Posterior cingulate gyrus (tissue), 11 donors: ENCODE results near the gene ACBD6.

ENCODE experiments used
- DNase-seq, 10 donors: peaks; one replicate each; pipeline versions ENCODE4 v3.0.0 to v3.0.0-alpha.2; 2020 to 2021; ENCODE audit warnings: mixed read lengths in 3 of 10
- intact Hi-C: fragments of 100-400 bp; cut with DNase I; formaldehyde crosslinking; loops from one replicate; pipeline ENCODE4 v1.15.1; 2023

ACBD6 gene

DNA sequence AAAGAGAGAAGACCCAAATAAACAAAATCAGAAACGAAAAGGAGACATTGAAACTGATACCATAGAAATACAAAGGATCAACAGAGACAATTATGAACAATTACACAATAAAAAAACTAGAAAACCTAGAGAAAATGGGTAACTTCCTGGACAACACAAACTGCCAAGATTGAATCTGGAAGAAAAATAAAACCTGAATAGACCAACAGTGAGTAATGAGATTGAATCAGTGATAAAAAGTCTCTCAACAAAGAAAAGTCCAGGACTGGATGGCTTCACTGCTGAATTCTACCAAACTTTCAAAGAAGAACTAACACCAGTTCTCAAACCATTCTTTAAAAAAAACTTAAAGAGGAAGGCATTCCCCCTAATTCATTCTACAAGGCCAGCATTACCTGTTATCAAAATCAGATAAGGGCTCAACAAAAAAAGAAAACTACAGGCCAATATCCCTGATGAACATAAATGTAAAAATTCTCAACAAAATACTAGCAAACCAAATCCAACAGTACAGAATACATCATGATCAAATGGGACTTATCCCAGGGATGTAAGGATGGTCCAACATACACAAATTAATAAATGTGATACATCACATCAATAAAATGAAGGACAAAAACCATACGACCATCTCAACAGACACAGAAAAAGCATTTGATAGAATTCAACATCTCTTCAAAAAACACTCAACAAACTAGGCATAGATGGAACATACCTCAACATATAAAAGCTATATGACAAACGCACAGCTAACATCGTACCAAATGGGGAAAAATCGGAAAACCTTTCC is 119.9 kb downstream of the ACBD6 start:
- no peak for DNase-seq
- intact Hi-C loops = no loop called here

DNA sequence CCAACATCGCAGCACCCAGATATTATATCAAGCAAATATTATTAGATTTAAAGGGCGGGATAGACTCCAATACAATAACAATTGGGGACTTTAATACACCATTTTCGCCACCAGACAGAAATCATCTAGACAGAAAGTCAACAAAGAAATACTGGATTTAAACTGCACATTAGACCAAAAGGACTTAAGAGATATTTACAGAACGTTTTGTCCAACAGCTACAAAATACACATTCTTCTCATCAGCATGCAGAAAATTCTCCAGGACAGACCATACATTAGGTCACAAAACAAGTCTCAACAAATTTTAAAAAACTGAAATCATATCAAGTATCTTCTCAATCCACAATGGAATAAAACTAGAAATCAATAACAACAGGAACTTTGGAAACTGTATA is 121.2 kb downstream of the ACBD6 start:
- intact Hi-C loops = no loop called here
- no peak for DNase-seq

DNA sequence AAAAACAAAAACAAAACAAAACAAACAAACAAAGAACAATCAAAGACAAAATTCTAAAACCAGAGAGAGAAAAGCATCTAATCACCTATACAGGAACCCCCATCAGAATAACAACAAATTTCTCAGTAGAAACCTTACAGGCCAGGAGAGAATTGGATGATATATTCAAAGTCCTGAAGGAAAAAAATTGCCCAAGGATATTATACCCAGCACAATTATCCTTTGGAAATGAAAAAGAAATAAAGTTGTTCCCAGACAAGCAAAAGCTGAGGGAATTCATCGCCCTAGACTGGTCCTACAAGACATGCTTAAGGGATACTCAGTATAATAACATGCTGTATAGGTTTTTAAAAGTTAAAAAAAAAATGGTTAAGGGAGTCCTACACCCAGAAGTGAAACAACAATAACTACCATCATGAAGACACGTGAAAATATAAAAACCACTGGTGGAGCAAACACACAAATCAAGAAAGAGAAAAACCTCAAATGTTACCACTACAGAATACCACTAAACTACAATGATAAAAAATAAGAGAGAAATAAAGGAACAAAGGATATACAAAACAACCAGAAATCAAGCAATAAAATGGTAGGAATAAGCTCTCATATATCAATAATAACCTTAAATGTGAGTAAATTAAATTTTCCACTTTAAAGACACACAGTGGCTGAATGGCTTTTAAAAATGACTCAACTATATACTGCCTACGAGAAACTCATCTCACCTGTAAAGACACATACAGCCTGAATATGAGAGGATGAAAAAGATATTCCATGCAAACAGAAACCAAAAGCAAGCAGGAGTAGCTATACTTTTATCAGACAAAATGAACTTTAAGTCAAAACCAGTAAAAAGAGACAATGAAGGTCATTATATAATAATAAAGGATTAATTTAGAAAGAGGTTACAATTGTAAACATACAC is 121.9 kb downstream of the ACBD6 start:
- intact Hi-C loops = no loop called here
- DNase-seq = no peak

DNA sequence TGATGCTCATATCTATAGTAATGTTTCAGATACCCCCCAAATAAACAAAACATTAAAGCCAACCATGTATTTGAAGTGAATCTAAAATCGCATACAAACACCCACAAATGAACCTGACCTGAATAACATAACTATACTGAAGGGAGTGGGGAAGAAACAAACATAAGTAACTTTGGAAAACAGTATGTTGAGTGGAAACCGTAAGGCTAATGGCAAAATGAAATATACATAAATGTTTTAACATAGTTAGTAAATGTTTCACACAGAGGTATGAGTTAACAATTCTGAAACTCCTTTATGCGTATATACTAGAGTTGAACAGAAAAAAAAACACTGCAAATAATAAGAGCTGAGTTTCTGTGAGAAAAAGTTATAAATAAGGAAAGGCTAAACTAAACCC is 125.6 kb downstream of the ACBD6 start:
- intact Hi-C loops = no loop called here

DNA sequence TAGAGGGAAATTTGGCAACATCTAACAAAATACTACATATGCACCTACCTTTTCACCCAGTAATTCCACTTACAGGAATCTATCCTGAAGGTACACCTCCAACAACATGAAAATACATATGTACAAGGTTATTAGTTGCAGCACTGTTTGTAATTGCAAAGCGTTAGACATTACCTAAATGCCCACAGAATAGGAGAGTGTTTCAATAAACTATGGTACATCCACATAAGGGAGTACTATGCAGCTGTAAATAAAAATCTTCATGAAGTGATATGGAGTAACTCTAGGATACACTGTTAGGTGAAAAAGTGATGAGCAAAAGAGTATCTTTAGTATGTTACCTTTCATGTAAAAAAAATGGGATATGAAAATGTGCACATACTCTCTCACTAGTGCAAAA is 126.1 kb downstream of the ACBD6 start:
- no peak for DNase-seq
- intact Hi-C loops = no loop called here

More for the DNA sequence above, 125.6 kb downstream of the ACBD6 start:
- no peak for DNase-seq

DNA sequence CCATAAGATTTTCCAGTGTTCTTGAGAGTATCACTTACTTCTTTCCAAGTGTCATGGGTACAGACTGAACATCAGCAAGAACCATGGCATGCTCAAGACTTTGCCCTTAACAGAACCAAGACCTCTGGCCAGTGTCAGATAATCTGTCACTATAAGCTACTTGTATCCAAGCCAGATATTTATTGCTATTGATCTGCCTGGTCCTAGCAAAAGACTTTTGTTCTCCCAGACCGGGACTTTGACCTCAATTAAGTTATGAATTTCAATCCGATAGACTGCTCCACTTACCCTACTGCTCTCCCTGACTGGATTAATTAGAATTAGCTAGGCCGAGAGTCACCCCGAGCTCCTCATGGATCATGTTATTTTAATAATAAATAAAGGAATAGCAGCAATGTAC is 129.6 kb downstream of the ACBD6 start:
- intact Hi-C loops = no loop called here
- DNase-seq = no peak

DNA sequence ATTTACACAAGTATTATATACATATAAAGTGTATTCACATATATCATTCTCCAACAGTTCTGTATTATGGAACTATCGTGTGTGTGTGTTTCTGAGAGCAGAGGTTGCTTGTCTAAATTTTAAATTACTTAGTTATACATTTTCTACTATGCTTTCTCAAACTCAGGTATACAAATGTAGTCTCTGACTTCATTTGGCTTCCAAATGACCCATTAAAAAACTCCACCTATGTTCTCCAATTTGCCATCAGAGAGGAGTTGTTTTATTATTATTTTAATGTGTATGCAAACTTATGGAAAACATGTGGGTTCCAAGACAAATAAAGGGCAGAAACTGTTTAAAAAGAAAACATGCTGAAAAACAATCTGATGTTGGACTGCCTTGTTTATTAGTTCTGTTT is 131.8 kb downstream of the ACBD6 start:
- intact Hi-C loops = no loop called here
- DNase-seq = no peak

DNA sequence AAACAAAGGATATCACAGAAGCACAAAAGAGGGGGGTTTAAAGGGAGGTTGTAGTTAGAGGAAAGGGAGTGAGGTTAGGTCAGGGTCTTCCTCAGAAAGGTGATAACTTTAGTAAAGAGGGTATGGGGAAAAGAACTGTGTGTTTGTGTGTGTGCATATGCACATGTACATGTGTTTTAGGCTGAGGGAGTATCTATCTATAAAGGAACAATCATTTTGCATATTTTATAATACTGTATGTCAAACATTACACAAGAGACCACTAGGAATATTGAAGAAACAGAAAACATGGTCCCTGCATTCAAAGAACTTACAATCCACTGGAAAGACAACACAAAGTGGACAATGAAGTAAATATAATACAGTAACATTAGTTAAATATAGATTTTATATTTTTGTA is 132.2 kb downstream of the ACBD6 start:
- intact Hi-C loops = no loop called here
- no peak for DNase-seq

DNA sequence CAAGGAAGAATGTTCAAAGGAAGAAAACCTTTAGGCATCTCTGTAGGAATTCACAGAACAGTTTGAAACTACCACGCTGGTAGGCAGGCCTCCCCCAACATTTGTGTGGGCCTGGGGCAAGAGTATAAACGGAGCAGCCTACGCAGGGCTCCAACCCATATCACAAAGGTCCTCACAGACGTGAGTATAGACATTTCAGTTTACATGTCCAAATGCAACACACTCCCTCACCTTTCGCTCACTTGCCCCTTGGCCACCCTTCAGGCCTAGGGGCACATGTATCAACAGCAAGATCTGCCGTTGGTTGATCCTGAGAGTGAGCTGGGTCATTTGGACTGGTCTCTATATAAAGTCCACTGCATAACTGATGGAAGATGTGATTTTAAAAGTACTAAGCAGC is 133.3 kb downstream of the ACBD6 start:
- intact Hi-C loops = no loop called here
- DNase-seq = no peak

DNA sequence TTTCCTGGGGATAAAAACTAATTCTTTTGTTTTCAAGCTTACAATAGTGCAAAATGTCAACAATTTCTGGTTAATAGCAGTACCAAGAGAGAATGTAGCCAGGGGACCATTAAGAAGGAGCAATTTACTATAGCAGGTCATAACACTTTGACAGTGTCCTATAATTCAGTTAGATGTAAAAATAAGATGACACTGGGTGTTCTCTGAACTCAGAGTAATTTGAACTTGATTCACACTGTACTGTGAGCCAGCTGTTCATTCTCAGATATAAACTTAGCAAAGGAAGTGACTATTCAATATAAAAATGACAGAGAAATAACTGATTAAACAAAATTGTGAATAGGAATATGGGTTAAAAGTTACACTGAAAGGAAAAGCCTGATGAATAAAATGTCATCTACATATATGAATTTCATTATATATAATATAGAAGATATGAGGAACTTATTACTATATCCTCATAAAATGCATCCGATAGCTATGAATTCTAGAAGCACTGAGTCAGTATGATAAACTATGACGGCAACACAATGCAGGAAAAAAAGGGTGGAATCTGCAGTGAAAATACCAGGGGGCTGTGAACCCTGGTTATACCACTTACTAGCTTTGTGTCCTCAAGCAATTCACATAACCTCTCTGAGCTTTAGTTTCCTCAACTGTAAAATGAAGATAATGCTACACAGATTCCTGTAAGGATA is 135.9 kb downstream of the ACBD6 start:
- intact Hi-C loops = no loop called here
- DNase-seq = no peak

DNA sequence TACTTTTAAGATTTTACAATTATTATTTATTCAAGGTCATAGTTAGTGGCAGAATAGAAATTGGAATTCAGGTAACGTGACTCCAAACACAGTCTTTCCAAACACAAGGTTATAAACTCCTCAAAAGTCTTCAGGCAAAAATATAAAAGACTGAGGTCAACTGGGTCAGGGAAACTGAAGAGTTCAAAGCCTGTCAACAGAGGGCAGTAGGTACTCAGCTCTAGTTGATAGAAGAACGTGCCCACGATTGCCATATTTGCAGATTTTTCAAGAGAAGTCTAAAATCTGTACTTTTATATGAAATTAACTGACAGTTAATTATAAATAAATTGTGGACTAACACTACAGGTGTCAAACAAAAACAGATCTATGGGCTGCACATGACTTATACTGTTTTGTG is 137.3 kb downstream of the ACBD6 start:
- intact Hi-C loops = no loop called here
- DNase-seq = no peak

DNA sequence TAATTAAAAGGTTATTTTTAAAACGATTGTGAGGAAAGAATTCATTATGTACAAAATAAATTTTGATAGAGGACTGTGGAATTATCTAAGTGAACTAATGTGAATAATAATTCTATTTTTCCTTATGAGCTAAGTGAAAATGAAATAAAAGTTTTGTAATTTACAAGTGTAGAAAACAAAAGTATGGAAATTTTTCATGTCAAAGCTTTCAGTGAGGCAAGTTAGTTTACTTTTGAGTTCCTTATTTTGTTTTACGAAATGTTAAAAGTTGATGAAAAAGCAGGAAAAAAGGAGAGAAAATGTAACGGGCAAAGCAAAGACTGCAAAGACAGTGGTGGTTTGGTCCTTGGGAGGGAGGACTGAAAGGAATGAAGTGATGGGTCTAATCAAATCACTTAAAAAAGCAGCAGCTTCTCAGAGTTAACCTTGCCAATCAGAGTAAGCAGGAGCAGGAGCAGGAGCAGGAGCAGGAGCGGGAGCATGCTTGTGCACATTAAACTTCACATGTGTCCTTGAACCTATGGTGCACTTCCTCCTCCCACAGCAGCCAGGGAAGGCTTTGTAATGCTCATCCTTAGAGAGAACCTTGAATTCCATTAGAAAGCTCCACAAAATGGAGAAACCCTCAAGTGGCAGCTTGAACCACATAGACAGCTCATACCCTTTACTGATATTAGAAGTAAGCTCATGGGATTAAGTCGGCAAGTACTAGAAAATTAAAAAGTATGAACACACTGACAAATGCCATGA is 139.0 kb downstream of the ACBD6 start:
- intact Hi-C loops = no loop called here
- DNase-seq = no peak

DNA sequence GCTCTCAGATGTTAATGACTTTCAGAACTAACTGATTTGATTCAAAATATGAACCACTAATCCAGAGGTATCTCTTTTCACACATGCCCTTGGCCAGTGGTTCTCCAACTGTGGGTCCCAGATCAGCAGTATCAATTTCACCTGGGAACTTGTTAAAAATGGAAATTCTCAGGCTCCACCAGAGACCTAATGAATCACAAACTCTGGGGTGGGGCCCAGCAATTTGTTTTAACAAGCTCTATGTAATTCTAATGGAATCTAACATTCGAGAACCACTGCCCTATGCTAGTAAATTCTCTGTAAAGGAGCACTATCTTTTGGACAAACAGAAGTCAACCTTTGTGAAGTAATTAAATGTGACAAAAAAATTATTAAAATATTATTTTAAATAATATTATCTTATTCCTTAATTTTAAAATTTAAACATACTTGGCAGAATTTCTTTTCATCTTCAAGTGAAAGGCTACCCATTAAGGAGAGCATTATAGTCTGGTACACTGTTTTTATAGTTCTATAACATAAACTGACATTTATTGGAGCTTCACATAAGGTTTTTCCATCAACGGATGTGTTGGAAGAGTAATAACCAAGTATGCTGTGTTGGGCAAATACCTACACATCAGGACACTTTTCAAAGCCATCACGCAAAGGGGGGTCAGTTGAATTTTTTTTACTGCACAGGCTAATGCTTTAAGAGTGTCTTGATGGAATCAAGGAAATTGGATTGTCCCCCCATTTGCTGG is 141.9 kb downstream of the ACBD6 start:
- intact Hi-C loops = no loop called here
- no peak for DNase-seq

DNA sequence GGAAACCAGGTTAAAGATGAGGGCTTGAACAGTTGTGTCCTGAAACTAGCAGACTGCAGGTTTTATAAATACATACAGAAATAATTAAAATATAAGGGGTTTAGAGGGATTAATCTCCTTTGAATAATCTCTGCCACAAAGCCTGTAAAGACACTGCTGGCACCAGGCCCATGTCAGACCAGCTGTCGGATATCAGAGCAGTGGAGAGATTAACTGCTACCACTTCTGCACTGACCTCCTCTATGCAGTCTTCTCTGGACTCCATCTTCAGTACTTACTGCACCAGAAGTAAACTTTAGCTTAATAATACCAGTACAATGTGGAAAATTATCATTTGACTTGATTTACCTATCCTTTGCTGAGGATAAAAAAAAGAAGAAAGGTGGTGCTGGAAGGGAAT is 143.7 kb downstream of the ACBD6 start:
- DNase-seq = peak in 5 of 10 donors; percentile 13 to 46 (median 21)
- intact Hi-C loops = no loop called here

DNA sequence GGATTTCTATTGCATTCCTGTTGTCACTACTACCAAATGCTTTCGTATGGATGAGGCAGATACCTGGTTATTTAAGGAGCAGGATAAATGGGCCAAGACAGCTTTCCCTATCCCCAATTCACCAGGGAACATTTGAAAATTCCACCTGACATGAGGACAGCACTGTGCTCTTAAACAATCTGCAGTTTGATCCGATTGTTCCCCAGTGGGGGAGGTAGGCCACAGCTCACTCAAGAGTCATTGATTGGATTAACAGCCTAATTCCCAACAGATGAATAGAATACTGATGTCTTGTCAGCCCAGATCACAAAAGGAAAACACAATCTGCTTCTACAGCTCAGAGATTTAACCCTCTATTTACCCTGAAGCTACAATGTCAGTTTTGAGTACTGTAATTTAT is 148.4 kb downstream of the ACBD6 start:
- intact Hi-C loops = no loop called here

DNA sequence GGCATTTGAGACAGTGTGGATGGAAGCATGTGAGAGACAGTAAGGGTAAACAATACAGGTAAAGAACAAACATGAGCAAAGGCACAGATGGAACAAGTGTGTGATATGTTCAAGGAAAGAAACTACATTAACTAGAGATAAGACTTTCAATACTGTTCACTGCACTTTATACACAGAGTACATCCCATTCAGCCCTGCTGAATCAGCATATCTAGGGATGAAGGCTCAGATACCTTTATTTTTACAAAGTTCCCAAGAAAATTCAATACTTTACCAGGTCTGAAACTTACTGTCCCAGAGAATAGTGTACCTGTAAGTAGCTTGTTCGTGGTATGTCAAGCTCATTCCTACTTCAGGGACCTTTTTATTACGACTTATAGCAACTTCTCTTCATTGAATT is 149.8 kb downstream of the ACBD6 start:
- DNase-seq = no peak
- intact Hi-C loops = no loop called here

More for the DNA sequence above, 148.4 kb downstream of the ACBD6 start:
- DNase-seq = no peak

DNA sequence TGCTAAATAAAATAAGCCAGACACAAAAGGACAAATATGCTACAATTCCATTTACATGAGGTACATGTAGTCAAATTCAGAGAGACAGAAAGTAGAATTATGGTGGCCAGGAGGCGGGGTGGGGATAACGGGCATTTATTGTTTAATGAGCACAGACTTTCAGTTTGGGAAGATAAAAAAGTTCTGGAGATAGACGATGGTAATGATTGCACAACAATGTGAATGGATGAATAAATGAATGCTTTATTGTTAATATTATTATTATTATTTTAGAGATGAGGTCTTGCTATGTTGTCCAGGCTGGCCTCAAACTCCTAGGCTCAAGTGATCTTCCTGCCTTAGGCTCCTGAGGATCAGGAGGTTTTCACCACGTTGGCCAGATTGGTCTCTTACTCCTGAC is 150.4 kb downstream of the ACBD6 start:
- intact Hi-C loops = no loop called here

DNA sequence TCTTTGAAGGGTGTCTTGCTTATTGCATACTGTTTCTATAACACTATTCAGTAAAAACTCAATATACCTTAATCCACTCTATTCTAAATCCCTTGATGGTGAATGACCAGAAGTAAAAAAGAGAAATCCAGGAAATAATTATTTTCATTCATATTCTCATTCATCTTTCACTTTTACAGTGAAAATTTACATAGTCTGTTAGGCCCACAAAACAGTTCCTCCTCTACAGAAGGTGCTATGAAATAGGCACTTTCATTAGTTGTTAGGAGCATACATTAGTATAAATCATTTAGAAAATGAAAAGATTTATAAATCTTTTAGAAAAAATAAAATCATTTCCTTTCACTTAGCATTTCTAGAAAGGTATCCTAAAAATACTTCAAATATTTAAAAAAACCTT is 157.2 kb downstream of the ACBD6 start:
- intact Hi-C loops = no loop called here
- no peak for DNase-seq

More for the DNA sequence above, 150.4 kb downstream of the ACBD6 start:
- no peak for DNase-seq

DNA sequence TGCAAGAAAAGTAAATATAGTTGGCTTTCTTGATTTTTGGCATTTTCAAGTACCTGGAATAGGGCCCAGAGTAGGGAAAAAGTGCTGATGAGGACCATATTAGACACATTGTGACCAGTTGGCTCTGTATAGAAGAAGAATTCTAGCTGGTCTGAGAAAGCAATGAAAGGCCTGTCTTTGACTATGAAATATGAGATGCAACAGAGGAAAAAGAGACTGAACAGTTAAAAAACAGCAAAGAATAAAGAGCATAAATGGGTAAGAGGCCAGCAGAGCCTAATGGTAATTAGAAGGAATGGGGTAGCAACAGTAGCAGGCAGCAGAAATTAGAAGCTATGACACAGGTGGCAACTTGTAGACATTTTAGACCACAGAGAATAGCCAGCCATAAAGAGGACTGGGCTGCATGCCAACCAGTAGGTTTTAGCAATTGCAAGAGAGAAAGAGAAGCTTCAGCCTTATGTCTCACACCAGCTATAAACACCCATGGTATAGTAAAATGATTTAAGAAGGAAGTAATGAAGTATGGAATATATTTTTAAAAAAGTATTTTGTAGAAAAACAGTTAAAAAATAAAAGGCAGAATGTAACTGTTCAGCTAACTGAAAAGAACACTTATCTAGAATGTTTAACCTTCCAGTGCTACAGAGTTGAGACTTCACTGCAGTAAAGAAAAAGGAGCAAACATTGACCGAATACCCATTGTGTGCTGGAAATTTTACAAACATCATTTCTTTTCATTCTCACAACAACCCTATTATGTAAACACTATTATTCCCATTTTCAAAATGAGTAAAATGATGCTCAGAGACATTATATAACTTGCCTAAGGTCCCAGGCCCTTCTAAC is 158.2 kb downstream of the ACBD6 start:
- intact Hi-C loops = no loop called here
- peak in 4 of 10 donors; percentile 19 to 50 (median 25) for DNase-seq
